HPDE6-E6E7 (cell line): ENCODE measurements around the gene B4GALNT1.
"Not testable (repeated sequence)": the region's sequence is repeated elsewhere in the genome, so short reads cannot be mapped to it uniquely, and the experiment has no call there.

Experiments used
- DNase-seq: peaks from one replicate; pipeline ENCODE4 v3.0.0; 2011; ENCODE audit warnings: missing footprints; ENCODE audit errors: extremely low spot score

The B4GALNT1 gene

GRCh38 chr12:57620936-57621496 lies 12.0 kb downstream of the B4GALNT1 start:
- no peak for DNase-seq

DNA sequence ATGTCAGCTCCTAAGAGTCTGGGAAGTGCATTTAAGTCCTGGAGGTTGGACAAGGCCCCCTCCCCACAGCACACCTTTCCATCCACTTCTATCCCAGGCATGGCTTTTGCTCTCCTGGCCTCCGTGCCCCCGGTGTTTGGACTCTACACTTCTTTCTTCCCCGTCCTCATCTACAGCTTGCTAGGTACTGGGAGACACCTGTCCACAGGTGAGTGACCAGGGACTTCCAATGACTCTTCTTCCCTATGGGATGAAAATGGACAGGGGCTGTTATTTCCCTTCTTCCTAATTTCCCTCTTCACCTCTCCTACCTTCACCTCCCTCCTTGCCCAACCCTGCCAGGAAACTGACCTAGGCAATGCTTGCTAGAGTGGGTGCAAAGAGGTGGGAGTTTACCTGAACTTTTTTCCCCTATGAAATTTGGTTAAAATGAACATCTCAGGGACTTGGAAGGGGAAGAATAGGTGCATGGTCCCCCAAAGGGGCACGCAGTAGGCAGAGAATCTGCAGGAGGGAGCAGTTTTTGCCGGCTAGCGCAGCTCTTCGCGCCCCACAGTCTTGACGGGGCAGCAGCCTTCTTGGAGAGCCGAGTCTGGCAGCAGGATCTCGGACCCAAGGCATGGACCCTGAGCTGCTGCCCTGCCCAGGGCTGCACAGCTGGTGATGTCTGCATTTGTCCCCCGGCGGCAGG lies 12.6 kb downstream of the B4GALNT1 start:
- DNase-seq = no peak

- DNase-seq = no peak
These were observed 13.4 kb downstream of the B4GALNT1 start for GRCh38 chr12:57619434-57620244.

DNA sequence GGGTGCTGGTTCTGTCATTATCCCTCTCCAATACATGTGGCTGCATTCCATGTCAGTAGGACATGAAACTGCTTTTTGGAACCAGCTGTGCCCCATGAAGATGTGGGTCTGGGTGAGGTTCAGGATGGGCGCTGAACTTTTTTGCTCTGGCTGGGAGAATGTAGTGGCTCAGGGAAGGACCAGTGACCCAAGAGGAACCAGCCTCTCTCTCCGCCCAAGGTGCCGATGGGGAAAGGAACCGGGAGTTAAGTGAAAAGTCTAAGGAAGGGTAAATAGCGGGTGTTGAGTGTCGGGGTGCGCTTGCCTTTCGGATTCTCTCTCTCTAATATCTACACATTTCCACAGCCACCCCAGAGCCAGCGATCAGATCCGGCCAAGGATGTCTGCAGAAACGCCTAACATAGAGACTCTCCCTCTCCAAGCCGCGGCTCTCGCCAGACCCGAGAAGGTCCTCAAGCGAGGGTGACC lies 14.0 kb downstream of the B4GALNT1 start:
- DNase-seq = no peak

- not testable (repeated sequence) for DNase-seq
These were observed 14.6 kb downstream of the B4GALNT1 start for GRCh38 chr12:57618431-57618830.

- DNase-seq = no peak
These were observed 15.1 kb downstream of the B4GALNT1 start for GRCh38 chr12:57617942-57618341.

- DNase-seq = no peak
These were observed 16.5 kb downstream of the B4GALNT1 start for GRCh38 chr12:57616383-57617101.

DNA sequence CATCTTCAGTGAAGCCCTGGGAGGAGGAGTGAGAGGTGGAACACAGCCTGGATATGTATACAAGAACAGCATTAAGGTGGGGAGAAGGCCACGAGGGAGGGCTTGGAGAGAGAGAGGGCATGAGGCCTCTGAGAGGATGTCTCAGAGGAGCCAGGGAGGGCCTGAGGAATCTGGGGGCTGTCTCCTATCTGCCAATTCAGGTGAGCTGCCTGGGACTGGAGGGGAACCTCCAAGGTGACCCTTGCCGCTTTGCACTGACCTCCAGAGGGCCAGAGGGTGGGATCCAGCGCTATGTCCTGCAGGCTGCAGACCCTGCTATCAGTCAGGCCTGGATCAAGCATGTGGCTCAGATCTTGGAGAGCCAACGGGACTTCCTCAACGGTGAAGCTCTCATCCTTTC lies 17.4 kb downstream of the B4GALNT1 start:
- no peak for DNase-seq

DNA sequence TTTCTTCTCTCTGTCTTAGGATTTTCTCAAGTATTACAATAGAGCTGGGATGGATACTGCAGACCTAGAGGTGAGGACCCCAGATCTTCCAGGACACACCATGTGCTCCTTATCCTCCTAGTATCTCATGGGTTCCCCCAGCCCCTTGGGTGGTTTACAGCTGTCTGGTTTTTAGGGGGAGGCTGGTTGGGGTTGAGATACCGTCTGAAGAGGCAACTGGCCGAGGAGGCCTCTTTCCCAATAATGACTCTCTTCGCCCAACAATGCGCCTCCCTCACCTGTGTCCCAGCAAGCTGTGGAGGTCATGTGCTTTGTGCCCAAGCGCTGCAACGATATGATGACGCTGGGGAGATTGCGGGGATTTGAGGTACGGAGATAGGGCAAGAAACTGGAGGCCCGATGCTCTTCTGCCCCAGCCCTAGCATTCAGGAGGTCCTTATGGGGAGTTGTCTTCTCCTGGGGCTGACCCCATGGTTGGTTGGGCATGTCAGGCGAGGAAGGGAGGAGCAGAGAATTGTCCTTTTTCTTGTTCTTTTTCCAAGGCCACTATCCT lies 18.0 kb downstream of the B4GALNT1 start:
- no peak for DNase-seq

DNA sequence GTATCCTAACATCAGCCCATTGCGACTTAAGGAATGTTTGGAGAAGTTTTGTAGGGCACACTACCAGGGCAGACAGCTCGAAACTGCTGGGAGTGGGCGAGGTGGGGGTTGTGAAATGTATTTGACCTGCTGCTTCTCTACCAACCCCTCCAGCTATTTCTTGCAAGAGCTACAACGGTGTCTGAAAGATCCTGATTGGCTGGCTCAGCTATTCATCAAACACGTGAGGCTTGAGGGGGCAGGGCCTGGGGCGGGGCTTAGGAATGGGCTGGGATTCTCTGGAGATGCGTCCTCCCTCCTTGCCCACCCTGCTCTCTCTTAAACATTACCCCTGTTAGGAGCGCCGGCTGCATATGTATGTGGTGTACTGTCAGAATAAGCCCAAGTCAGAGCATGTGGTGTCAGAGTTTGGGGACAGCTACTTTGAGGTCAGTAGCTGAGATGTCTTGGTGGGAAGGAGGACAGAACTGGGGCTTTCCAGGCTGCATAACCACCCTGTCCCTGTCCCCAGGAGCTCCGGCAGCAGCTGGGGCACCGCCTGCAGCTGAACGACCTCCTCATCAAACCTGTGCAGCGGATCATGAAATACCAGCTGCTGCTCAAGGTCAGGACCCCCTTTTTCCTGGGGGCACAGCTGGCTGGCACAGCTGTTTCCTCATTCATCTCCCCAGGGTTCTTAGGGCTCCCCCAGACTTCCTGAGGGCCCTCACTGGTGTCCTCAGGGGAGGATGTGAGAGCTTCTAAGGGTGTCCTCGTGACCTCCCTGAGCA lies 18.6 kb downstream of the B4GALNT1 start:
- DNase-seq = no peak

GRCh38 chr12:57613427-57614109 lies 19.4 kb downstream of the B4GALNT1 start:
- no peak for DNase-seq

DNA sequence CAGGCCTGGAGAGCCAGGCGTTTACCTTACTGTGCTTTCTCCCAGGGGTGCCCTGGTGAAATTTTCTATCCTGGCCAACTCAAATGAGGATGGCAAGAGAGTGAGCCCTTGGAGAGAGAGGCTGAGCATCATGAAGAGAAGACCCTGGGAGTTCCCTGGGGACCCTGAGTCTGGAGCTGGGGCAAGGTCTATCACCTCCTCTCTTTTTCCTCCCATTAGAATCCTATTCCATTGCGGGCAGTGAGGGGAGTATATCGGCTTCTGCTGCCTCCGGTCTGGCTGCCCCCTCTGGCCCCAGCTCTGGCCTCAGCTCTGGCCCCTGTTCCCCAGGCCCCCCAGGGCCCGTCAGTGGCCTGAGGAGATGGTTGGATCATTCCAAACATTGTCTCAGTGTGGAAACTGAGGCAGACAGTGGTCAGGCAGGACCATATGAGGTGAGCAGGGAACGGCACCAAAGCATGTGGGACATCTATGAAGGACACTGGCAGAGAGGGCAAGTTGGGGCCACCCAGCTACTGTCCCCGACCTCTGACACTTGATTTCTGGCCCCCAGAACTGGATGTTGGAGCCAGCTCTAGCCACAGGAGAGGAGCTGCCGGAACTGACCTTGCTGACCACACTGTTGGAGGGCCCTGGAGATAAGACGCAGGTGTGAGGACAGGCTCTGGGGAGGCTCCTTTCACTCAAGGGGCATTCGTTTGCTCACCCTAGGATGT lies 20.1 kb downstream of the B4GALNT1 start:
- DNase-seq = no peak

DNA sequence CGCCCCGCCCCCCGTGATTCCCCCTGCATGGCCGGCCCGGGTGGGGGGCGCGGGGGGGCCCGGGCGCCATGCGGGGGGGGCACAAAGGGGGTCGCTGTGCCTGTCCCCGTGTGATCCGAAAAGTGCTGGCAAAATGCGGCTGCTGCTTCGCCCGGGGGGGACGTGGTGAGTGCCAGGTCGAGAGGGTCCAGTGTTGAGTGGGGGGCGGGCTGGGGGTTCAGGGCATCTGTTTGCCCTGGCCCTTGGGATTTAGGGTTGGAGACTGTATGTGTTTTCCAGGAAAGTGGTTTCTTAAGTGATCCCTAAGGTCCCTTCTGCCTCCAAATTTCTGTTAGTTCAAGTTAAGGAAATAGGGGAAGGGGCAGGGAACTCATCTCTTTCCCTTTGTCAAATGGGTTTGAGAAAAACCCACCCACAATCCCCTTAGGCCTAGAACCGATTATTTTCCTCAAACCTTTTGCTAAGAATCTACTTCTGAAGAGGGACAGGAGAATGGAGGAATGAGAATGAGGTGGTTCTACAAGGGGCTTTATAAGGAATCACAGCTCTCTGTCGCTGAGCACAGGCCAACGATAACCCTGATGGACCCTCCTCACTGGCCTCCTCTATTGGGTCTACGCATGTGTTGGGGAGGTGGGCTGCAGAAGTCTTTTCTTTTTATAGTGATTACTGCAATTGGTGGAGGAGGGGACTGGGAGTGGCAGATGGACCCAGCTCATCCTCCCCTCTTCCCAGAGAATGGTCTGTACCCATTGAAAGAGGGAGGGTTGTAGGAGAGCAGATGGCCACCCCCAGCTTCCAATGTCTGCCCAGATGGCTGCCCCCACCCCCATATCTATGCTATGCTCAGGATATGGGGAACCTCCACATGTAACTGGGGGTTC lies 20.9 kb downstream of the B4GALNT1 start:
- no peak for DNase-seq

GRCh38 chr12:57611108-57611826 lies 21.7 kb downstream of the B4GALNT1 start, which contains the start of gene ARHGEF25:
ARHGEF25 (plus strand) TSS chr12:57611435; CDS start chr12:57611895, 460 bp downstream.
- DNase-seq = no peak

DNA sequence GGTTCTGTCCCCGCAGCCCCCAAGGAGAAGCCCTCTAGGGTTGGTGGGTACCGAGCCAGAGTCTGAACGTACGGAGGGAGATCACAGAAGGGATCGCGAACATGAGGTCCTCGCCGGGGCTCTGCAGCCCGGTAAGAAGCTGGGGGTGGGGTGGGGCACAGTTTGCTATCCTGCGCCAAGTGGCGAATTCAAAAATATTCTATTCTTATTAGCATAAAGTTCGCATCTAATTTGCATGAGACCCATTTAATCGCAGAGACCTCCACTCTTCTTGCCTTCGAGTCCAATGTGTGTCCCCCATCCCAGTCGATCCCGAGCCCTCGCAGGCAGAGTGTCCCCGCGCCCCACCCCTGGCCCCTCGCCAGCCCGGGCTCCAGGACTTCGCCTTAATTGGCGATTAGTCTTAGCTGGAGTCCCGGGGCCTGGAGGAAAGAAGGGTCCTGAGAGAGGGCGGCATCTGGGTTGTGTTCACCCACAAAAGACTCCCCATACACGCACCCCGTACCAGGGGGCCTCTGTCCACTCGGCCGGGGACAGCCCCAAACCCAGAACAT lies 22.4 kb downstream of the B4GALNT1 start:
- DNase-seq = no peak

- DNase-seq = no peak
These were observed 23.0 kb downstream of the B4GALNT1 start for GRCh38 chr12:57609781-57610553.
